K562 (cell line): ENCODE measurements around the gene ATXN1. TPM values are rescaled to one million over a fixed set of nuclear protein-coding genes. Genes with fewer than 3 reads are reported as not detected.
A peak's percentile ranks its signal among the peaks of the same experiment; 100 is the strongest.

Experiments
- ATAC-seq: fragments of 200-7000 bp; cut with Tn5 transposase; 3 replicates; pipeline ENCODE4 v1.9.1; 2020; ENCODE audit warnings: moderate library complexity
- BruUV-seq: library from RNA; stranded (reverse); fragments of 400-500 nt; replicated peaks from 2 replicates; lab custom pipeline; 2021; lab: Mats Ljungman, UMichigan
- CTCF ChIA-PET: fragments of 300-600 bp; formaldehyde crosslinking; extraction: SDS; loops from one replicate; lab custom pipeline; 2021; ENCODE audit warnings: low intra/inter-chr PET ratio; lab: Yijun Ruan, JAX
- POLR2A ChIA-PET: fragments of 300-600, 350-650 bp; sonication (Branson Sonifier 250); formaldehyde crosslinking; extraction: SDS; loops from one replicate; lab custom pipeline; 2021; ENCODE audit warnings: antibody characterized with exemption, inconsistent platforms; lab: Yijun Ruan, JAX
- DNase-seq, 4 experiments: peaks; one replicate each; pipeline versions ENCODE4 v3.0.0 to v3.0.0-alpha.2; 2011 to 2018; ENCODE audit warnings: low spot score in 3 of 4, mixed read lengths in 3 of 4; ENCODE audit errors: extremely low read depth in 1 of 4
- FAIRE-seq: peaks from 2 replicates; lab custom pipeline; 2011; peaks lifted over from hg19 to GRCh38; lab: Jason Lieb, UNC
- H2AFZ ChIP-seq: 2 replicates; pipeline ENCODE4 v1.6.0; 2011; ENCODE audit warnings: low read depth, low read length, control low read depth, inconsistent platforms
- H3K27ac ChIP-seq: fragments of 200-600 bp; 3 replicates; pipeline ENCODE4 v1.8.0; 2011; ENCODE audit warnings: low read depth, mild to moderate bottlenecking, control low read depth, inconsistent platforms, low read length, moderate library complexity, mixed read lengths; ENCODE audit errors: extremely low read depth
- H3K27me3 ChIP-seq, 2 experiments: fragments of 300-600 bp in 1 of 2; 2 replicates in 1 of 2; 3 replicates in 1 of 2; pipeline versions ENCODE4 v1.6.0 to v1.8.0; 2011; ENCODE audit warnings: inconsistent platforms in 2 of 2, low read length in 2 of 2, mild to moderate bottlenecking in 1 of 2, mixed read lengths in 1 of 2, moderate library complexity in 1 of 2; ENCODE audit not compliant: control insufficient read depth in 2 of 2, insufficient read depth in 2 of 2
- H3K36me3 ChIP-seq: fragments of 300-600 bp; 3 replicates; pipeline ENCODE4 v1.8.0; 2011; ENCODE audit warnings: mild to moderate bottlenecking, low read length, inconsistent platforms; ENCODE audit not compliant: control insufficient read depth, insufficient read depth
- H3K4me1 ChIP-seq, 2 experiments: fragments of 200-600 bp in 1 of 2; replicated peaks in 1 of 2; 2 replicates in 1 of 2; 3 replicates in 1 of 2; pipeline versions ENCODE4 v1.5.1 to v1.8.0; 2011; ENCODE audit warnings: inconsistent platforms in 2 of 2, low read length in 2 of 2, mild to moderate bottlenecking in 1 of 2, mixed read lengths in 1 of 2, moderate library complexity in 1 of 2; ENCODE audit not compliant: control insufficient read depth in 2 of 2, insufficient read depth in 2 of 2
- H3K4me2 ChIP-seq: 2 replicates; pipeline ENCODE4 v1.6.1; 2011; ENCODE audit warnings: low read length, control low read depth, inconsistent platforms, mixed read lengths; ENCODE audit not compliant: insufficient read depth
- H3K4me3 ChIP-seq: fragments of 200-600 bp; sonication (generic), shearing (Covaris generic); 2 replicates; pipeline ENCODE4 v1.5.1; 2016; ENCODE audit warnings: control low read depth, inconsistent platforms
- H3K79me2 ChIP-seq: fragments of 200-600 bp; 3 replicates; pipeline ENCODE4 v1.8.0; 2011; ENCODE audit warnings: low read length, inconsistent platforms; ENCODE audit not compliant: control insufficient read depth, insufficient read depth
- H3K9ac ChIP-seq, 2 experiments: 2 replicates each; pipeline versions ENCODE4 v1.6.0 to v1.6.1; 2011; ENCODE audit warnings: low read depth in 2 of 2, low read length in 2 of 2, control low read depth in 1 of 2, inconsistent platforms in 1 of 2, mild to moderate bottlenecking in 1 of 2, mixed read lengths in 1 of 2; ENCODE audit not compliant: insufficient read depth in 1 of 2
- H3K9me1 ChIP-seq: one replicate; pipeline ENCODE4 v1.6.0; 2011; ENCODE audit warnings: inconsistent platforms, mild to moderate bottlenecking, low read length, moderate library complexity; ENCODE audit not compliant: control insufficient read depth, insufficient read depth
- H3K9me3 ChIP-seq: replicated peaks from 2 replicates; pipeline ENCODE4 v1.5.1; 2011; ENCODE audit warnings: low read depth, low read length, inconsistent platforms; ENCODE audit not compliant: control insufficient read depth, insufficient read depth
- H4K20me1 ChIP-seq: replicated peaks from 2 replicates; pipeline ENCODE4 v1.6.1; 2011; ENCODE audit warnings: low read length, inconsistent platforms, mixed read lengths; ENCODE audit not compliant: control insufficient read depth, insufficient read depth
- AFF1 ChIP-seq, 2 experiments: fragments of 450-650 bp; IDR thresholded peaks; 2 replicates each; pipeline ENCODE4 v1.6.1; 2018; ENCODE audit warnings: mild to moderate bottlenecking in 2 of 2, low read depth in 1 of 2; ENCODE audit not compliant: partially characterized antibody in 2 of 2
- CBX3 ChIP-seq, 2 experiments: IDR thresholded peaks; 1 replicate in 1 of 2; 2 replicates in 1 of 2; pipeline ENCODE4 v1.6.1; 2012; ENCODE audit warnings: inconsistent platforms in 2 of 2, low read length in 2 of 2, borderline replicate concordance in 1 of 2, control low read depth in 1 of 2
- DIDO1 ChIP-seq: fragments of 450-650 bp; IDR thresholded peaks from 2 replicates; pipeline ENCODE4 v1.6.1; 2016; ENCODE audit warnings: low read depth, missing biosample characterization, missing genetic modification characterization
- DMBX1 ChIP-seq: fragments of 250-450 bp; sonication (Bioruptor Pico); IDR thresholded peaks from 2 replicates; pipeline ENCODE4 v1.8.0; 2022; ENCODE audit warnings: inconsistent platforms, mild to moderate bottlenecking, moderate library complexity, borderline replicate concordance
- FOXM1 ChIP-seq, 2 experiments: fragments of 450-650 bp in 1 of 2; sonication (generic) in 1 of 2; formaldehyde crosslinking in 1 of 2; IDR thresholded peaks; 2 replicates each; pipeline versions ENCODE4 v1.6.1 to v1.9.0; 2017 to 2022; ENCODE audit warnings: low read depth in 2 of 2, mild to moderate bottlenecking in 2 of 2, missing genetic modification reagents in 1 of 2, moderate library complexity in 1 of 2
- HMG20B ChIP-seq: fragments of 250-450 bp; sonication (Bioruptor Pico); IDR thresholded peaks from 2 replicates; pipeline ENCODE4 v1.5.0; 2021; ENCODE audit warnings: mild to moderate bottlenecking
- MCM3 ChIP-seq: fragments of 450-650 bp; IDR thresholded peaks from 2 replicates; pipeline ENCODE4 v1.6.1; 2016
- MITF ChIP-seq: IDR thresholded peaks from 2 replicates; pipeline ENCODE4 v1.6.1; 2014; ENCODE audit warnings: antibody characterized with exemption
- MYBL2 ChIP-seq, 2 experiments: fragments of 450-650 bp in 1 of 2; sonication (generic) in 1 of 2; formaldehyde crosslinking in 1 of 2; IDR thresholded peaks; 2 replicates each; pipeline versions ENCODE4 v1.6.1 to v1.8.1; 2017 to 2022; ENCODE audit warnings: borderline replicate concordance in 1 of 2, inconsistent platforms in 1 of 2, low read depth in 1 of 2, mild to moderate bottlenecking in 1 of 2, missing genetic modification reagents in 1 of 2, moderate library complexity in 1 of 2
- RAD21 ChIP-seq, 2 experiments: fragments of 250-450 bp in 1 of 2; fragments of 450-650 bp in 1 of 2; sonication (Bioruptor Pico) in 1 of 2; formaldehyde crosslinking in 1 of 2; IDR thresholded peaks in 1 of 2; conservative IDR thresholded peaks in 1 of 2; 2 replicates each; pipeline versions ENCODE4 v1.4.0 to v1.8.0; 2020 to 2022; ENCODE audit warnings: mild to moderate bottlenecking in 2 of 2, moderate library complexity in 1 of 2
- RFX5 ChIP-seq: IDR thresholded peaks from 2 replicates; pipeline ENCODE4 v1.6.1; 2011; ENCODE audit warnings: low read depth, mild to moderate bottlenecking, improper control_type of control experiment, low read length
- RUNX1 ChIP-seq: sonication (generic); IDR thresholded peaks from 2 replicates; pipeline ENCODE4 v1.6.1; 2016; ENCODE audit warnings: antibody characterized with exemption, low read depth
- SMC3 ChIP-seq: conservative IDR thresholded peaks from 2 replicates; pipeline ENCODE4 v1.6.1; 2011; ENCODE audit warnings: low read depth, low read length, improper control_type of control experiment; ENCODE audit not compliant: insufficient read depth
- ZFPM2 ChIP-seq: fragments of 250-450 bp; sonication (Bioruptor Pico); IDR thresholded peaks from 2 replicates; pipeline ENCODE4 v1.5.1; 2022; ENCODE audit warnings: mild to moderate bottlenecking
- ZNF239 ChIP-seq: fragments of 250-450 bp; sonication (Bioruptor Pico); IDR thresholded peaks from 2 replicates; pipeline ENCODE4 v1.4.0; 2020; ENCODE audit warnings: mild to moderate bottlenecking
- WGBS: fragments of 100-300 bp; shearing (Covaris generic); methylation state at CpG from one replicate; pipeline ENCODE4 v1.1.6; 2016; ENCODE audit warnings: low coverage, mixed read lengths; ENCODE audit not compliant: insufficient coverage; ENCODE audit errors: missing lambda C conversion rate; 5-methylcytosine and 5-hydroxymethylcytosine counted together
- in situ Hi-C: fragments of 300-500 bp; cut with MboI; formaldehyde crosslinking; loops from 4 replicates; pipeline ENCODE4 v1.15.0; 2018; ENCODE audit warnings: inconsistent platforms, mixed read lengths
- intact Hi-C: fragments of 100-400 bp; cut with micrococcal nuclease; formaldehyde crosslinking; loops from 2 replicates; pipeline ENCODE4 v1.14.2; 2022
- polyA plus RNA-seq, 8 experiments: library from polyadenylated mRNA; depleted of rRNA in 4 of 8; stranded (reverse) in 5 of 8; unstranded in 3 of 8; fragments of >200 nt; fragmentation: Nextera tagmentation in 2 of 8; fragmentation: Illumina TruSeq in 1 of 8; extraction: Ambion mirVana in 2 of 8; extraction: Trizol in 1 of 8; gene quantifications; 2 replicates each; pipeline versions ENCODE4 v1.2.1 to v1.2.3, GENCODE V29; 2011 to 2014; ENCODE audit warnings: inconsistent platforms in 1 of 8, missing spikeins in 1 of 8
- total RNA-seq, 7 experiments: library from RNA; depleted of rRNA in 6 of 7; stranded (reverse); fragments of >200 nt in 6 of 7; fragmentation: Illumina TruSeq in 2 of 7; extraction: Trizol in 2 of 7; gene quantifications; 2 replicates each; pipeline versions ENCODE4 v1.2.1 to v1.2.3, GENCODE V29; 2011 to 2021; ENCODE audit warnings: low replicate concordance in 1 of 7

Gene ATXN1
- total and polyA plus RNA-seq, 9 of the 15 experiments (the other 6 are each of a cell fraction or from before 2014, with no cell fraction given) = under 0.01 to 1.2 (median 0.58) TPM

GRCh38 chr6:16316741-16317251 lies 444.5 kb downstream of the ATXN1 start (continued):
- TF ChIP-seq RAD21 (CRISPR knock-in tag; conservative IDR thresholded peaks at IDR 0.05 in 1 of 2, IDR thresholded peaks at IDR 0.05 in 1 of 2) = peak in 1 of 2 experiments; percentile 36; a peak in 2 of 4 replicates
- no peak for TF ChIP-seq SMC3
- TF ChIP-seq AFF1 (IDR thresholded peaks at IDR 0.05; ENCODE audit: low read depth in 1 of 2, partially characterized antibody in 2 of 2) = no peak
- TF ChIP-seq DMBX1 = peak; percentile 22; the same call in 1 of the 2 replicates
- 0 out of 3 replicates have a peak, but pooled peaks of 1 of the 2 experiments have one; percentile 40 for TF ChIP-seq CBX3 (IDR thresholded peaks at IDR 0.05; ENCODE audit: borderline replicate concordance in 1 of 2, low read length in 2 of 2)

- H3K27me3 ChIP-seq = no peaks in the 10 kb centered on the region; a peak in 1 of 5 replicates
- WGBS = 33% methylated on average over 4 of the region's 4 CpGs
- peaks cover 8 to 16% of the 10 kb centered on the region in 2 experiments; a peak in 4 of 5 replicates for H3K4me1 ChIP-seq
- DNase-seq = no peak
- no peak overlapping the region for H3K4me2 ChIP-seq
- no peak overlapping the region for H2AFZ ChIP-seq
- no TSS peak for BruUV-seq
- CTCF ChIA-PET = no interaction called here
- no peak overlapping the region for H3K4me3 ChIP-seq
- H3K9me3 ChIP-seq = no peaks in the 10 kb centered on the region
- no peaks in the 10 kb centered on the region for H3K79me2 ChIP-seq
- POLR2A ChIA-PET = interaction anchor here (1.4 to 1.8 kb wide), 2 partner anchors 13 to 47 kb away, joined by 3 to 4 read pairs; no protein-coding TSS in a partner anchor
- ATAC-seq = no peak
- intact Hi-C loops (no loop called here), in situ Hi-C loops (no loop called here)
- H3K9ac ChIP-seq = no peak overlapping the region
- no peaks in the 10 kb centered on the region for H3K9me1 ChIP-seq
- H3K36me3 ChIP-seq = no peaks in the 10 kb centered on the region
- no peak for FAIRE-seq
- H3K27ac ChIP-seq = no peak overlapping the region
- no peaks in the 10 kb centered on the region for H4K20me1 ChIP-seq
- TF ChIP-seq MITF (no peak), ZNF239 (no peak), ZFPM2 (CRISPR knock-in tag) (no peak), MYBL2 (IDR thresholded peaks at IDR 0.05; ENCODE audit: low read depth) (no peak), MYBL2 (CRISPR knock-in tag; IDR thresholded peaks at IDR 0.05; ENCODE audit: borderline replicate concordance) (no peak), HMG20B (CRISPR knock-in tag) (no peak), MCM3 (no peak), RUNX1 (no peak), RFX5 (no peak), DIDO1 (no peak), FOXM1 (IDR thresholded peaks at IDR 0.05; ENCODE audit: low read depth) (no peak), FOXM1 (CRISPR knock-in tag; IDR thresholded peaks at IDR 0.05; ENCODE audit: low read depth) (no peak)
These were observed 447.0 kb downstream of the ATXN1 start for GRCh38 chr6:16314296-16314695.
